ENCODE measurements around the gene ZAR1. TPM values are rescaled to one million over a fixed set of nuclear protein-coding genes. Genes with fewer than 3 reads are reported as not detected.

Gene ZAR1
- polyA plus RNA-seq, 1 donor: 0.03 TPM

- DNase-seq: no peak
- WGBS (ENCODE audit: insufficient coverage, low lambda C conversion rate): no CpG with 5 or more reads among the region's 5 CpGs
- Histone ChIP-seq H3K4me3 (ENCODE audit: low read length) (no peak overlapping the region), H3K36me3 (ENCODE audit: control insufficient read depth, insufficient read depth, low read length) (no peaks in the 10 kb centered on the region), H3K27ac (ENCODE audit: low read length) (no peak overlapping the region), H3K27me3 (ENCODE audit: control insufficient read depth, insufficient read depth, low read length) (peaks cover 3% of the 10 kb centered on the region), H3K4me1 (ENCODE audit: control insufficient read depth, insufficient read depth, low read length) (no peaks in the 10 kb centered on the region), H3K9me3 (ENCODE audit: control insufficient read depth, low read depth, low read length) (no peaks in the 10 kb centered on the region)
Observed at GRCh38 chr4:48467891-48468290, 22.2 kb upstream of the ZAR1 start.

DNA sequence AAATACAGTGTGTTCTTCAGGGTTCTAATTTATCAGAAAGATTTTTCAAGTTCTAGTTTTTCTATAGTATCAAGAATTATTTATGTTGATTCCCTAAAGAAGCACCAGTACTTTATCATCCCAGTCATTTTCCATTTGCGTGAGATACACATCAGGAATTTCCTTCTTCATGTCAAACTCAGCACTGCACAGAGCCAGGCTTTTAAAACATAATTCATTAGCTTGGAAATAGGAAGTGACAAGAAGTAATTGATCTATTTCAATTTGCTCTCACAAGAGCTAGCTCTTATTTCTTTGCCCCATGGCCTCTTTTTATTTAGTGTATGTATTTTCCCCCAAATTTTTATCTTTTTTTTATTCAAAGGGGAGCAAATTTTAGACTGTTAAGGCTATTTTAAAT, 19.9 kb upstream of the ZAR1 start:
- no peak overlapping the region for H3K27ac ChIP-seq (ENCODE audit: low read length)
- DNase-seq: no peak
- H3K4me3 ChIP-seq (ENCODE audit: low read length): no peak overlapping the region
- WGBS (ENCODE audit: insufficient coverage, low lambda C conversion rate): 80% methylated on average over 1 of the region's 1 CpG
- no peaks in the 10 kb centered on the region for H3K4me1 ChIP-seq (ENCODE audit: control insufficient read depth, insufficient read depth, low read length)
- no peaks in the 10 kb centered on the region for H3K9me3 ChIP-seq (ENCODE audit: control insufficient read depth, low read depth, low read length)
- peaks cover 3% of the 10 kb centered on the region for H3K27me3 ChIP-seq (ENCODE audit: control insufficient read depth, insufficient read depth, low read length)
- H3K36me3 ChIP-seq (ENCODE audit: control insufficient read depth, insufficient read depth, low read length): no peaks in the 10 kb centered on the region

DNA sequence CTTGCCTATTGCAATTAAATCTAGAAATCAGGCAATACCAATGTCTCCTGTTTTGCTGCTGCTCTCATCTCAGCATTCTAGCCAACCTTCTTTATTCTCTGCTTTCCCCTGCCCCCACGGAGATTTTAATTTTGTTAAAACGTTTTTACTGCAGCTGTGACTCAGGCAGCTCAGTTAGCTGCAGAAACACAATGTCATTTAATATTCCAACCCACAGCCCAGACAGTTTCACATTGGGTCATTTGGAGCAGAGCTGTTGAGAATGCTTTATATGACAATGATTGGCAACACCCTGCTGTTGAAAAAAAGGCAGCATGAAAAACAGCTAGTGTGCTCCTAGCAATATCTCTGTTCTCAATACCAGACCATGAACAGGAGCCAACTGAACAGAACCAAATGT, 19.5 kb upstream of the ZAR1 start:
- no peaks in the 10 kb centered on the region for H3K4me1 ChIP-seq (ENCODE audit: control insufficient read depth, insufficient read depth, low read length)
- H3K9me3 ChIP-seq (ENCODE audit: control insufficient read depth, low read depth, low read length): no peaks in the 10 kb centered on the region
- H3K27ac ChIP-seq (ENCODE audit: low read length): no peak overlapping the region
- WGBS (ENCODE audit: insufficient coverage, low lambda C conversion rate): no CpG with 5 or more reads among the region's 2 CpGs
- H3K36me3 ChIP-seq (ENCODE audit: control insufficient read depth, insufficient read depth, low read length): no peaks in the 10 kb centered on the region
- no peak overlapping the region for H3K4me3 ChIP-seq (ENCODE audit: low read length)
- no peak for DNase-seq
- peaks cover 3% of the 10 kb centered on the region for H3K27me3 ChIP-seq (ENCODE audit: control insufficient read depth, insufficient read depth, low read length)

GRCh38 chr4:48472794-48473193, 17.3 kb upstream of the ZAR1 start:
- DNase-seq: no peak
- peaks cover 8% of the 10 kb centered on the region for H3K27me3 ChIP-seq (ENCODE audit: control insufficient read depth, insufficient read depth, low read length)
- H3K4me1 ChIP-seq (ENCODE audit: control insufficient read depth, insufficient read depth, low read length): no peaks in the 10 kb centered on the region
- no peaks in the 10 kb centered on the region for H3K9me3 ChIP-seq (ENCODE audit: control insufficient read depth, low read depth, low read length)
- H3K27ac ChIP-seq (ENCODE audit: low read length): no peak overlapping the region
- H3K36me3 ChIP-seq (ENCODE audit: control insufficient read depth, insufficient read depth, low read length): no peaks in the 10 kb centered on the region
- WGBS (ENCODE audit: insufficient coverage, low lambda C conversion rate): 85% methylated on average over 1 of the region's 1 CpG
- H3K4me3 ChIP-seq (ENCODE audit: low read length): no peak overlapping the region

- Histone ChIP-seq H3K4me3 (ENCODE audit: low read length) (no peak overlapping the region), H3K4me1 (ENCODE audit: control insufficient read depth, insufficient read depth, low read length) (no peaks in the 10 kb centered on the region), H3K27me3 (ENCODE audit: control insufficient read depth, insufficient read depth, low read length) (peaks cover 8% of the 10 kb centered on the region), H3K9me3 (ENCODE audit: control insufficient read depth, low read depth, low read length) (no peaks in the 10 kb centered on the region), H3K27ac (ENCODE audit: low read length) (no peak overlapping the region), H3K36me3 (ENCODE audit: control insufficient read depth, insufficient read depth, low read length) (no peaks in the 10 kb centered on the region)
- no CpG with 5 or more reads among the region's 6 CpGs for WGBS (ENCODE audit: insufficient coverage, low lambda C conversion rate)
- DNase-seq: no peak
Observed at GRCh38 chr4:48475770-48476169, 14.3 kb upstream of the ZAR1 start.

DNA sequence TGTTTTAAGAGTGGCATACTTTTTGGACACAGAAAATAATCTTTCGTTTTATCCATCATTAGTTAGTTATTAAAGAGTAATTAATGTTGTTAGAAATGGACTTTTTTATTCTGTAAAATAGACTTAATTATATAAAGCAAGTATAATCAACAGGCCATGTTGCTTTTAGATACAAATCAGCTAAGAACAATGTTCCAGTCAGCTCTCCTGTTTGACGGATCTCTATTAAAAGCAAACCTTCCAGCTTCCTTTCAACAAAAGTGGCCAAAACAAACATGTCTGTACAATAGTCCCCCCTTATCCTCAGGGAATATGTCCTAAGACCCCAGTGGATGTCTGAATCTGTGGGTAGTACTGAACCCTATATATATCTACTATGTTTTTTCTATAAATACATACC, 11.8 kb upstream of the ZAR1 start:
- H3K4me3 ChIP-seq (ENCODE audit: low read length): no peak overlapping the region
- no peaks in the 10 kb centered on the region for H3K4me1 ChIP-seq (ENCODE audit: control insufficient read depth, insufficient read depth, low read length)
- DNase-seq: no peak
- no peaks in the 10 kb centered on the region for H3K9me3 ChIP-seq (ENCODE audit: control insufficient read depth, low read depth, low read length)
- H3K36me3 ChIP-seq (ENCODE audit: control insufficient read depth, insufficient read depth, low read length): no peaks in the 10 kb centered on the region
- no peak overlapping the region for H3K27ac ChIP-seq (ENCODE audit: low read length)
- 100% methylated on average over 1 of the region's 2 CpGs for WGBS (ENCODE audit: insufficient coverage, low lambda C conversion rate)
- H3K27me3 ChIP-seq (ENCODE audit: control insufficient read depth, insufficient read depth, low read length): peaks cover 31% of the 10 kb centered on the region

DNA sequence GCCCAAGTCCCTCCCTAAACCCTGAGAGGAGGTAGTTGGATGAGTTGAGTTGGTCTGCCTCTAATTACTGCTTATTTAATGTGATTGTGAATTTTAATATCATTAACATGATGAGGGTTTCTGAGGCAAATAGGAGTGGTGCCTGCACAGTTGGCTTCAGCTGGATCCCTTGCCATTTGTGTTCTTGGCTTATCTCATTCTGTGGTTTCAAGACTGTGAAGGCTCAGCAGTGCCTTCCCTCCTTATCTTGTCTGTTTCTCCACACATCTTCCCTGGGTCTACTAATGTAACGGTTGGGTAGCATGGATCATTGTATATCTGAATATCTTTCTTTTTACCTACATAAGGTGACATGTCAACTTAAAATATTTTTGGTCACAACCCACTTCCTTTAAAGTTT, 8.5 kb upstream of the ZAR1 start:
- H3K27ac ChIP-seq (ENCODE audit: low read length): no peak overlapping the region
- H3K27me3 ChIP-seq (ENCODE audit: control insufficient read depth, insufficient read depth, low read length): peaks cover 50% of the 10 kb centered on the region
- peaks cover 7% of the 10 kb centered on the region for H3K9me3 ChIP-seq (ENCODE audit: control insufficient read depth, low read depth, low read length)
- 100% methylated on average over 1 of the region's 1 CpG for WGBS (ENCODE audit: insufficient coverage, low lambda C conversion rate)
- DNase-seq: no peak
- no peaks in the 10 kb centered on the region for H3K36me3 ChIP-seq (ENCODE audit: control insufficient read depth, insufficient read depth, low read length)
- no peak overlapping the region for H3K4me3 ChIP-seq (ENCODE audit: low read length)
- H3K4me1 ChIP-seq (ENCODE audit: control insufficient read depth, insufficient read depth, low read length): no peaks in the 10 kb centered on the region

GRCh38 chr4:48483006-48483776, 6.9 kb upstream of the ZAR1 start, which contains the start of gene SLC10A4:
TSS of gene SLC10A4 (plus strand) at chr4:48483343. CDS start at chr4:48483562, 219 bp downstream.
- no CpG with 5 or more reads among the region's 85 CpGs for WGBS (ENCODE audit: insufficient coverage, low lambda C conversion rate)
- Histone ChIP-seq H3K4me3 (ENCODE audit: low read length) (no peak within 1 kb of the TSS), H3K27ac (ENCODE audit: low read length) (no peak within 1 kb of the TSS), H3K36me3 (ENCODE audit: control insufficient read depth, insufficient read depth, low read length) (no peaks in the 10 kb centered on the region), H3K4me1 (ENCODE audit: control insufficient read depth, insufficient read depth, low read length) (no peaks in the 10 kb centered on the region), H3K9me3 (ENCODE audit: control insufficient read depth, low read depth, low read length) (peaks cover 7% of the 10 kb centered on the region), H3K27me3 (ENCODE audit: control insufficient read depth, insufficient read depth, low read length) (peaks cover 61% of the 10 kb centered on the region)
- peak in 1 of 2 donors; percentile 26 for DNase-seq

GRCh38 chr4:48483777-48484493, 6.1 kb upstream of the ZAR1 start:
- Histone ChIP-seq H3K27ac (ENCODE audit: low read length) (no peak overlapping the region), H3K9me3 (ENCODE audit: control insufficient read depth, low read depth, low read length) (peaks cover 7% of the 10 kb centered on the region), H3K4me3 (ENCODE audit: low read length) (no peak overlapping the region), H3K27me3 (ENCODE audit: control insufficient read depth, insufficient read depth, low read length) (peaks cover 68% of the 10 kb centered on the region), H3K4me1 (ENCODE audit: control insufficient read depth, insufficient read depth, low read length) (no peaks in the 10 kb centered on the region), H3K36me3 (ENCODE audit: control insufficient read depth, insufficient read depth, low read length) (no peaks in the 10 kb centered on the region)
- DNase-seq: peak in 1 of 2 donors; percentile 21
- 3% methylated on average over 7 of the region's 66 CpGs for WGBS (ENCODE audit: insufficient coverage, low lambda C conversion rate)

- no peaks in the 10 kb centered on the region for H3K4me1 ChIP-seq (ENCODE audit: control insufficient read depth, insufficient read depth, low read length)
- H3K4me3 ChIP-seq (ENCODE audit: low read length): no peak overlapping the region
- 30% methylated on average over 2 of the region's 22 CpGs for WGBS (ENCODE audit: insufficient coverage, low lambda C conversion rate)
- no peaks in the 10 kb centered on the region for H3K36me3 ChIP-seq (ENCODE audit: control insufficient read depth, insufficient read depth, low read length)
- no peak overlapping the region for H3K27ac ChIP-seq (ENCODE audit: low read length)
- H3K27me3 ChIP-seq (ENCODE audit: control insufficient read depth, insufficient read depth, low read length): peaks cover 73% of the 10 kb centered on the region
- DNase-seq: peak in 1 of 2 donors; percentile 19
- H3K9me3 ChIP-seq (ENCODE audit: control insufficient read depth, low read depth, low read length): peaks cover 7% of the 10 kb centered on the region
Observed at GRCh38 chr4:48484494-48485168, 5.4 kb upstream of the ZAR1 start.

All from large intestine (tissue), 3 donors.